Adrenal gland (tissue), 12 donors: ENCODE measurements around the gene SCN4A. TPM values are rescaled to one million over a fixed set of nuclear protein-coding genes. Genes with fewer than 3 reads are reported as not detected.
"Not testable (repeated sequence)": the region's sequence is repeated elsewhere in the genome, so short reads cannot be mapped to it uniquely, and the experiment has no call there.

Source experiments
- DNase-seq, 7 donors: peaks; one replicate each; pipeline ENCODE4 v3.0.0-alpha.2; 2019 to 2020
- H3K27ac ChIP-seq, 5 donors: fragments of 200-600 bp; sonication (generic) in 4 of 5; 1 replicate in 3 of 5; 2 replicates in 2 of 5; pipeline versions ENCODE4 v1.5.1 to v1.8.0; 2016 to 2020; ENCODE audit warnings: mild to moderate bottlenecking in 1 of 5
- H3K27me3 ChIP-seq: fragments of 200-600 bp; 2 replicates; pipeline ENCODE4 v1.8.0; 2021
- H3K36me3 ChIP-seq, 2 donors: fragments of 200-600 bp; replicated peaks in 1 of 2; 1 replicate in 1 of 2; 2 replicates in 1 of 2; pipeline versions ENCODE4 v1.5.1 to v1.8.0; 2018 to 2022
- H3K4me1 ChIP-seq, 2 donors: fragments of 200-600 bp; replicated peaks in 1 of 2; 1 replicate in 1 of 2; 2 replicates in 1 of 2; pipeline versions ENCODE4 v1.5.1 to v1.8.0; 2018 to 2021
- H3K4me3 ChIP-seq, 4 donors: fragments of 200-600 bp; sonication (generic) in 3 of 4; one replicate each; pipeline ENCODE4 v1.5.1; 2016 to 2018
- H3K9me3 ChIP-seq, 3 donors: fragments of 200-600 bp; sonication (generic) in 1 of 3; replicated peaks in 1 of 3; 1 replicate in 2 of 3; 2 replicates in 1 of 3; pipeline versions ENCODE4 v1.5.1 to v1.8.0; 2016 to 2021
- CTCF ChIP-seq, 6 experiments: fragments of 450-650 bp in 4 of 6; fragments of 200-600 bp in 2 of 6; sonication (generic) in 1 of 6; IDR thresholded peaks; 1 replicate in 5 of 6; 2 replicates in 1 of 6; pipeline versions ENCODE4 v1.5.1 to v1.8.0; 2016 to 2021; ENCODE audit warnings: antibody characterized with exemption in 6 of 6, mild to moderate bottlenecking in 2 of 6, moderate library complexity in 1 of 6
- POLR2A ChIP-seq, 2 donors: fragments of 450-650 bp; IDR thresholded peaks; one replicate each; pipeline ENCODE4 v1.6.1; 2017; ENCODE audit warnings: antibody characterized with exemption in 2 of 2, mild to moderate bottlenecking in 2 of 2, moderate library complexity in 1 of 2
- WGBS, 4 donors: extraction: QIAGEN DNeasy Blood & Tissue Kit in 2 of 4; methylation state at CpG; one replicate each; pipeline versions ENCODE4 v1.1.5 to v1.1.7; 2013 to 2017; 5-methylcytosine and 5-hydroxymethylcytosine counted together
- intact Hi-C, 2 donors: fragments of 100-400 bp; cut with DNase I; formaldehyde crosslinking; loops; one replicate each; pipeline versions ENCODE4 v1.14.1 to v1.15.0; 2022 to 2023
- polyA plus RNA-seq, 3 donors: library from polyadenylated mRNA; stranded (reverse); fragments of 200-250 nt in 2 of 3; fragments of 350-450 nt in 1 of 3; fragmentation: Illumina TruSeq in 1 of 3; extraction: RNeasy Lipid Tissue Mini Kit (QIAGEN cat#74804) in 1 of 3; gene quantifications; one replicate each; pipeline ENCODE4 v1.2.3, GENCODE V29; 2013 to 2014
- total RNA-seq, 9 donors: library from RNA; depleted of rRNA in 4 of 9; stranded (reverse); fragments of >200 nt in 4 of 9; fragments of 120-200 nt in 1 of 9; fragmentation: NEBNext Ultra II Directional in 1 of 9; extraction: Animal tissue kit (Norgen Biotek cat#: 25700) in 1 of 9; gene quantifications; one replicate each; pipeline versions ENCODE4 v1.1.0 to v1.2.4, GENCODE V29; 2013 to 2023
- donor health status: healthy with polysubstance abuse.
- donor health status: Bipolar disorder and iron deficiency.
- donor health status: DM: yes; HTN: yes; CAD: no.
- donor health status: DM: no; HTN: no; CAD: no.
- donor health status: DM: no; HTN: no; CAD: no.
- donor health status: DM: yes; HTN: yes; CAD: no.

SCN4A gene
- total and polyA plus RNA-seq, 12 donors: 0.30 to 4.2 (median 1.5) TPM

GRCh38 chr17:64008830-64009229, 36.1 kb upstream of the SCN4A start:
- Histone ChIP-seq H3K4me1 (peaks cover 3 to 34% of the 10 kb centered on the region in 2 donors), H3K4me3 (no peak overlapping the region), H3K9me3 (no peaks in the 10 kb centered on the region), H3K27ac (peak overlapping the region in 1 of 5 donors; percentile 27), H3K36me3 (no peaks in the 10 kb centered on the region), H3K27me3 (no peaks in the 10 kb centered on the region)
- WGBS, 4 donors: 60 to 83% (median 64%) methylated on average over 1 to 4 of the region's 4 CpGs
- peak in 3 of 7 donors; percentile 11 to 50 (median 12) for DNase-seq
- TF ChIP-seq CTCF (IDR thresholded peaks at IDR 0.05): no peak
- TF ChIP-seq POLR2A (IDR thresholded peaks at IDR 0.05): no peak
- intact Hi-C loops: loop anchor here in 1 of 2 donors (10.0 kb wide), 1 partner anchor 84 kb away; no protein-coding TSS in a partner anchor

GRCh38 chr17:64008346-64008745, 35.6 kb upstream of the SCN4A start:
- no peak overlapping the region for H3K4me3 ChIP-seq
- DNase-seq: peak in 2 of 7 donors; percentile 4 to 23
- no peak for TF ChIP-seq CTCF (IDR thresholded peaks at IDR 0.05)
- no peak for TF ChIP-seq POLR2A (IDR thresholded peaks at IDR 0.05)
- intact Hi-C loops: loop anchor here in 1 of 2 donors (10.0 kb wide), 1 partner anchor 84 kb away; no protein-coding TSS in a partner anchor
- H3K27me3 ChIP-seq: no peaks in the 10 kb centered on the region
- H3K27ac ChIP-seq: peak overlapping the region in 1 of 5 donors; percentile 27
- peaks cover 3 to 34% of the 10 kb centered on the region in 2 donors for H3K4me1 ChIP-seq
- H3K36me3 ChIP-seq: no peaks in the 10 kb centered on the region
- H3K9me3 ChIP-seq: no peaks in the 10 kb centered on the region
- WGBS, 4 donors: 84 to 87% (median 85%) methylated on average over 5 of the region's 5 CpGs

- peak overlapping the region in 2 of 5 donors; percentile 26 to 30 for H3K27ac ChIP-seq
- H3K27me3 ChIP-seq: no peaks in the 10 kb centered on the region
- no peaks in the 10 kb centered on the region for H3K9me3 ChIP-seq
- TF ChIP-seq POLR2A (IDR thresholded peaks at IDR 0.05) (no peak), CTCF (IDR thresholded peaks at IDR 0.05) (no peak)
- H3K4me1 ChIP-seq: peaks cover 3 to 34% of the 10 kb centered on the region in 2 donors
- peak in 5 of 7 donors; percentile 4 to 53 (median 22) for DNase-seq
- WGBS, 4 donors: 64 to 81% (median 71%) methylated on average over 3 to 5 of the region's 5 CpGs
- intact Hi-C loops: loop anchor here in 1 of 2 donors (10.0 kb wide), 1 partner anchor 83 kb away; no protein-coding TSS in a partner anchor
- no peak overlapping the region for H3K4me3 ChIP-seq
- H3K36me3 ChIP-seq: no peaks in the 10 kb centered on the region
Measured at GRCh38 chr17:64007838-64008282, 35.1 kb upstream of the SCN4A start.

GRCh38 chr17:64007089-64007837, 34.5 kb upstream of the SCN4A start:
- WGBS, 4 donors: 90 to 92% (median 91%) methylated on average over 4 to 5 of the region's 5 CpGs
- peaks cover 3 to 34% of the 10 kb centered on the region in 2 donors for H3K4me1 ChIP-seq
- peak overlapping the region in 2 of 5 donors; percentile 26 to 30 for H3K27ac ChIP-seq

More at GRCh38 chr17:64007089-64007837, 34.5 kb upstream of the SCN4A start:
- H3K27me3 ChIP-seq, H3K36me3 ChIP-seq, H3K4me3 ChIP-seq, H3K9me3 ChIP-seq: not testable (repeated sequence)
- DNase-seq: peak in 5 of 7 donors; percentile 0 to 48 (median 9)
- intact Hi-C loops: loop anchor here in 1 of 2 donors (10.0 kb wide), 1 partner anchor 82 kb away; no protein-coding TSS in a partner anchor
